ENCODE results near the gene SCN2A.
"Not testable (repeated sequence)": the region's sequence is repeated elsewhere in the genome, so short reads cannot be mapped to it uniquely, and the experiment has no call there.

SCN2A gene

GRCh38 chr2:165344276-165344675, 105.1 kb downstream of the SCN2A start:
- DNase-seq = not testable (repeated sequence)

GRCh38 chr2:165348441-165348840, 109.2 kb downstream of the SCN2A start:
- DNase-seq = no peak

GRCh38 chr2:165349181-165349580, 110.0 kb downstream of the SCN2A start:
- DNase-seq = no peak

- peak in 1 of 2 experiments; percentile 8 for DNase-seq
These were observed 118.5 kb downstream of the SCN2A start for GRCh38 chr2:165357758-165358157.

- DNase-seq = no peak
These were observed 122.3 kb downstream of the SCN2A start for GRCh38 chr2:165361514-165361913.

DNA sequence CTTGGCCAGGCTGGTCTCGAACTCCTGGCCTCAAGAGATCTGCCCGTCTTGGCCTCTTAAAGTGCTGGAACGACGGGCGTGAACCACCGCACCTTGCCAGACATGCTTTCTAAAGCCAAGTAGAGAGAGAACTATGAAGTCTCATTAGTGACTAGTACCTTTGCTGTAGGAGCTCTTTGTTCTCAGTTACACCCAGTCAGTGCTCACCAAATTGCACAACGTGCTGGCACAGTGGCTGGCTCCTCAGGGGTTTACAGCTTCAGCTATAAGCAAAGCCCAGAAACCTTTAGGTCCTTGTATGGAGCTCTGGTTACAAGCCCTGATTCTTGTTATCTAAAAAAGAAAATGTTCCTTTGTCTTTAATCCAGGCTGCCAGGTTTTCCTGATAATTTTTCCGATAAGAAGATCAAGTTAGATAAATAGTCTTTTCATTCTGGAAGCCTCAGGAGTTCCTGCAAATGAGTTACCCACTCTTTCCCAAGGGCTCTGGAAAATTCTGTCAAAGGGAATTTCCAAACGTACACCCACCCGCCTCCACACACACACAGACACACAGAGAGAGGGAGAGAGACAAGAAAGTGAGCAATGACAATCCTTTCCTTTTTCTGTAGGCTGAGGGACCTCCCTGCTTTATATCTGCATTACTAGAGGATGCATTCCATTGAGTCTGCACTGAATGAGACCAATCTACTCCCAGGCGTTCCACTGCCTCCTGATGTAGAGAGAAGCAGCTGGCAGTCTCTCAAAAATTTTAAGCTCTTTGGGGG, 130.1 kb downstream of the SCN2A start:
- no peak for DNase-seq

- no peak for DNase-seq
These were observed 130.7 kb downstream of the SCN2A start for GRCh38 chr2:165369898-165370296.

DNA sequence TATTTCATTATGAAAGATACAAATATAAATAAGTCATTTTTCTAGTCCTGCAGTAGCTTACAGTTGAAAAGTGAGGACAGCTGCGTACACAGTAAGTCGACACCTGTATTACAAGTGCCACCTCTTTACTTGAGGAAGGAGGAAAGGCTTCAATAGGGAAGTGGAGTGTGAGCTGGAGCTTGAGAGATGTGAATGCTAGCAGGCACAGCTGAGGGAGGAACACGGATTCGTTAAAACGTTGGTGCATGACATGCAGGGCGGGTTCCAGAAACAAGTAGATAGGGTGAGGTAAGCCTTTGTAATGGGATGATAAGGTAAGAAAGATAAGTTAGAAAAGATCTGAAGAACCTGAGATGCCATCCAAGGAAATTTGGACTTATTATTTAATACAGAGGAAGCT, 132.1 kb downstream of the SCN2A start:
- no peak for DNase-seq

DNA sequence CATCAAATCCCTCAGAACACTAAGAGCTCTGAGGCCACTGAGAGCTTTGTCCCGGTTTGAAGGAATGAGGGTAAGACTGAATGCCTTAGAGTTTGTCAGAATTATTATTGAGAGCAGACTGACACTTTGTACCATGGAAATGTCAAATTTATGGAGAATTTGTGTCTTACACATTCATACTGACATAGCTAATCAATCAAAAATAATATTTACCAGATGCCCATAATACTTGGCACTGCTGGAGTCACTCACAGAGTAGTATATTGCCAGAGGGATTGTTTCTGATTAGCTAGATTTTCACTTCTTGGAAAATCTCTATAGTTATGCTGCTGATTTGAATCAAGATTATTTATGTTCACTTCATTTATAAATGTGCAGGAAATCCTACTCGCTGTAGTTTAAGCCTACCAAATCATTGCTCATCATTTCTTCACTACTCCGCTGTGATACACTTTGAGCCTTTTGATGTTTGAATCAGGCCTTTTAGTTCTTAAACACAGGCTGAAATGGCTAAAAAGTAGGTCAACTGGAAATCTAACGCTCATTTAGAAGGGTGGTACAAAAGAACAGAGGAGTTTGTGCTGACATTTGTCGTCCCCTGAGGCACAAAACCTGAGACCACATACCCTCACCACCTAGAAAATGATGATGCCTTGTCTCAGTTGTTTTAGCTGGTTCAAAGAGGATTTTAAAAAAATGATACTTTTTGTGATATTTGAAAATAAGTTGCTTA, 134.2 kb downstream of the SCN2A start:
- no peak for DNase-seq

GRCh38 chr2:165376571-165376975, 137.4 kb downstream of the SCN2A start:
- peak in 1 of 2 experiments; percentile 7 for DNase-seq

DNA sequence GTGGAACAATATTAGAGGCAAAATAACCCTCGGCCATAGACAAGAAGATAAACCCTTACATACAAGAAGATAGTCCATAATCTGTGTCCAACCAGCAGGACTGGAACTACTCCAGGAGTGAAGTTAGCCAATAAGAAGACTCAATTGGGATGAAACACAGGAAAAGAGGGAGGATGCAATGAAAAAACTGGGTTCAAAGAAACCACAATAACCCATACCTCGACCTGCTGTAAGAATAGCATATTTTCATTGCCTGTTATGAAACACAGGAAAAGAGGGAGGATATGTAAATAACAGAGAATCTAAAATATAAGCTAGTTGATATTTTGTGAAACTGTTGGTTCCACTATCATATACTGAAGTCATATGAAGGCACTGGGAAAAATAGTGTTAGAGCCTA, 143.1 kb downstream of the SCN2A start:
- DNase-seq = no peak

- no peak for DNase-seq
These were observed 151.7 kb downstream of the SCN2A start for GRCh38 chr2:165390875-165391274.

- no peak for DNase-seq
These were observed 152.6 kb downstream of the SCN2A start for GRCh38 chr2:165391791-165392190.

GRCh38 chr2:165398603-165399002, 159.4 kb downstream of the SCN2A start:
- not testable (repeated sequence) for DNase-seq

GRCh38 chr2:165401285-165401852, 162.2 kb downstream of the SCN2A start:
- peak in 1 of 2 experiments; percentile 12 for DNase-seq

GRCh38 chr2:165402162-165402561, 162.9 kb downstream of the SCN2A start:
- no peak for DNase-seq

GRCh38 chr2:165406173-165406572, 167.0 kb downstream of the SCN2A start:
- no peak for DNase-seq

DNA sequence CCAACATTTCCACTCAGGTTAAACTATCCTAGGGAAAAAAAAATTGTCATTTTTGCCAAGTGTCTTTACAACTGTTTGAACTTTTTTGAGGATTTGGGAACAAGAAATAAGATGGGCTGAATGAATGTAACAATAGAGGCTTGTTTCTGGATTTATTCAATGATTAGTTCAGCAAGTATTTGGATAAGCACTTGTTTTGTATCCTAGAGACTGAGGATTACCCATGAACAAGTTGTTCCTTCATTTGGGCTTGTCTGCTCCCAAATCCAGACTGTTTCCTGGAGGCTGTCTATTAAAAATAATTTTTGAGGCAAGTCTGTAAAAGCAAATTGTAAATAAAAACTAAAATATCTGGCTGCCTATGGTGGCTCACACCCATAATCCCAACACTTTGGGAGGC, 168.3 kb downstream of the SCN2A start:
- no peak for DNase-seq

- DNase-seq = no peak
These were observed 169.0 kb downstream of the SCN2A start for GRCh38 chr2:165408186-165408585.

DNA sequence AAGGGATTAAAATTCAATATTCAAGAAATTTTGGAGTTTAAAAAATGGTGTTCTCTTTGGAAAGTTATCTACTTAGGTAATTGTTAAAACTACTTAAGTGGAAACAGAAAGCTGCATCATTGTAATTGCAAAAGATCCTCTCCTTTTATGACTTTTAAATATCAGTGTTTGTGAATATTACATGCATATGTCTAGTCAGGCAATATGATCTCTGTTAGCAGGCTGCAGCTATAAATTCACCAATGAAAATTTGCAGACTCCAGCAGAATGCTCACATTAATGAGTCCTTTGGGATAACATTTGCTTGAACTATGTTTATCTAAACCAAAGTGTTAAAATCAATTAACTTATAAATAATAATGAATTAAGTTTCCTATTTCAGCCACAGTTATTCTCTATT, 171.1 kb downstream of the SCN2A start:
- DNase-seq = no peak

DNA sequence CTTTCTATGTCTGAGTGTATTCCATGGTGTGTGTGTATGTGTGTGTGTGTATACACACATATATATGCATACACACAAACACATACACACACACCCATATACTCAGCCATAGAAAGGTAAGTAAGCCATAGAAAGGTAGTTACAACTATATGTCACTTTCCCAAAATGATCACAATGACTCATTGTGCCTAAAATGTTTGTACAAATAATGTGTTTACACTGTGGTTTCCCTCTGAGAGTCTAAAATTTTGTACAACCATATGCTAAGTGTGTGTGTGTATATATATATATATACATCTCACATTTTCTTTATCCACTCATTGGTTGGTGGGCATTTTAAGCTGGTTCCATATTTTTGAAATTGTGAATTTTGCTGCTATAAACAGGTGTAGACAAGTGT, 175.0 kb downstream of the SCN2A start:
- no peak for DNase-seq

GRCh38 chr2:165417009-165417408, 177.8 kb downstream of the SCN2A start:
- no peak for DNase-seq

DNA sequence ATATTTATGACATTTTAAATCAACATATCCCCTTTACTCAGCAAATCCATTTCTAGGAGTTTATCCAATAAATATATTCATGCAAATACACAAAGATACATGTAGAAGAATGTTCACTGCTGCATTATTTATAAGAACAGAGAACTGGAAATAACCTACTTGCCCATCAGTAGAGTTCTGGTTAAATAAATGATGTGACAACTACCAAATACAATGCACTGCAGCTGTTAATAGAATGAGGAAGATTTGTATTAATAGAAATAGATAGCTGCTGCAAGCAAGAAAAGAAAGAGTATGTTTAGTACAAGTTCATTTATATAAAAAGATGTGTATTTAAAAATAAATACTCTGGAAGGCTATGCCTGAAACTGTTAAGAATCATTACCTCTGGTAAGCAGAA, 181.0 kb downstream of the SCN2A start:
- DNase-seq = no peak

DNA sequence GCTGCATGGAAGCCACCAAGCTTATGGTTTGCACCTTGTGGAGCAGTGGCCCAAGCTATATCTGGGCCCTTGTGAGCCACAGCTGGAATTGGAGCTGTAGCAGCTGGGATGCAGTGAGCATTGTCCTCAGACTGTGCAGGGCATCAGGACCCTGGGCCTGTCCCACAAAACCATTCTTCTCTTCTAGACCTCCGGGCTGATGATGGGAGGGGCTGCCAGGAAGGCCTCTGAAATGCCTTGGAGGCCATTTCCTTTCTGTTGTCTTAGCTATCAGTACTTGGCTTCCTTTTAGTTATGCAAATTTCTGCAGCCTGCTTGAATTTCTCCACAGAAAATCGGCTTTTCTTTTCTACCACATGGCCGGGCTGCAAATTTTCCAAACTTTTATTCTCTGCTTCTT, 183.9 kb downstream of the SCN2A start:
- no peak for DNase-seq

Data from cerebellar nuclear complex (tissue), 1 donor.